ENCODE measurements around the gene MIOX. TPM values are rescaled to one million over a fixed set of nuclear protein-coding genes. Genes with fewer than 3 reads are reported as not detected.

MIOX gene
- polyA plus RNA-seq, 6 donors from 2014 or later: not detected

DNA sequence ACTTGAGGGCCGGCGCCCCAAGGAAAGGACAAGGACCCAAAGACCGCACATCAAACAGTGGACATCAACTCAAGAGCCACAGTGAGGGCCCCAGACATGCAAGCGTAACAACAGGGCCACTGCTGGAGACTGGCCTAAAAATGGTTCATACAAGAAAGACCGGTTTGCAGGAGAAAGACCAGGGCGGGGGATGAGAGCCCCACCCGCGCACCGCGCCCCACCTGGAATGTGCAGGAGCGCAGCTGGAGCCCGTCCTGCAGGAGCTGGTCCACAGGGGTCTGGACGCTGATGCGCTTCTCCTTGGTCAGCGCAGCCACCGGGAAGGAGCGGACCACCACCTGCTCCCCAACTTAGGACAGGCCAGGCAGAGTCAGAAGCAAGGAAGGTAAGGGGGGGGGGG lies 25.7 kb upstream of the MIOX start:
- ATAC-seq (ENCODE audit: low read depth in 2 of 2): no peak
- Mint-ChIP-seq H3K9me3 (no peaks in the 10 kb centered on the region), H3K27me3 (no peaks in the 10 kb centered on the region), H3K4me3 (no peak overlapping the region), H3K27ac (no peak overlapping the region), H3K4me1 (peaks cover 0 to 10% (median 0%) of the 10 kb centered on the region in 3 donors), H3K36me3 (peaks cover 0 to 20% of the 10 kb centered on the region in 2 donors)
- DNase-seq: no peak

DNA sequence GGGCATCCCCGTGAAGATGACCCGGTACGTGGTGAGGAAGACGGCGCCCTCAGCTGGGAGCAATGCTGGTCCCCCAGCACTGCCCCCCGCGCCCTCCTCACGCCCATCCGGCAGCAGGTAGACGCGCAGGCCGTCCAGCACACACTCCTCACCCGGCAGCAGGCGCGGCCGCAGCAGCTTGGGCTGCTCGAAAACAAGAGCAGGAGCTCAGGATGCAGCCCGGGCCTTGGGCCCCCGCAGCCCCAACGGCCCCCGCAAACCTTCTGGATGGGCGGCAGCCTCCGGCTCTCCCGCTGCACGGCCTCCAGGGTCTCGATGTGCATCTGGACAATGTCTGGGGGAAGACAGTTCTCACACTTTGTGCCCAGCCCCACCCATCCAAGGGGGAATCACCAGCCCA lies 25.1 kb upstream of the MIOX start:
- Mint-ChIP-seq H3K36me3 (peaks cover 0 to 26% of the 10 kb centered on the region in 2 donors), H3K4me3 (no peak overlapping the region), H3K9me3 (no peaks in the 10 kb centered on the region), H3K4me1 (peaks cover 0 to 15% (median 1%) of the 10 kb centered on the region in 3 donors), H3K27ac (no peak overlapping the region), H3K27me3 (no peaks in the 10 kb centered on the region)
- DNase-seq (no peak), ATAC-seq (ENCODE audit: low read depth in 2 of 2) (no peak)

DNA sequence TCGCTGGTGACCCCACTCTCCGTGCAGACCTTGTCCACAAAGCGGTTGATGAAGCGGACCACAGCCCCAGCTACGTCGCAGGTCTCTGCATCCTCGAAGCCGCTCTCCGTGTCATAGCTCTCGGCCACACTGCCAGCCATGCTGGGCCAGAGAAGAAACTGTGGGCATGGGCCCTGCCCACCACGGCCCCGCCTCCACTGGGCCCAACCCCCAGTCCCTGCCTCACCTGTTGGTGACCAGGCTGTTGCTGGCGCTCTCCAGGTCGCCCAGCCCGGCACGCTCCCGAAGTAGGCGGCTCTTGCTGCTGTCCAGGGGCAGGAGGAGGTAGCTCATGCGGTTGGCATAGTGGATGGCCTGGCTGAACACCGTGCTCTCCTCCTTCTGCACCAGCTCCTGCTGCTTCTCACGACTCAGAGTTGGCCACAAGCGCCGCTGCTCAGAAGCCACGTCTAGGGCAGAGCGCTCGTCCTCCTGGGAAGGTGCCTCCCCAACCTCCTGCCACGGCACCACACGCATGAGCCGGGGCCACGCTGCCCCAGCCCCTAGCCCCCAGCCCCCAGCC lies 24.6 kb upstream of the MIOX start:
- H3K27me3 Mint-ChIP-seq: no peaks in the 10 kb centered on the region
- H3K27ac Mint-ChIP-seq: peak overlapping the region in 1 of 6 donors; percentile 26
- DNase-seq (no peak), ATAC-seq (ENCODE audit: low read depth in 2 of 2) (no peak)
- H3K9me3 Mint-ChIP-seq: no peaks in the 10 kb centered on the region
- H3K4me1 Mint-ChIP-seq: peaks cover 4 to 20% (median 6%) of the 10 kb centered on the region in 3 donors
- H3K36me3 Mint-ChIP-seq: peaks cover 0 to 31% of the 10 kb centered on the region in 2 donors
- peak overlapping the region in 1 of 8 donors; percentile 63 for H3K4me3 Mint-ChIP-seq

DNA sequence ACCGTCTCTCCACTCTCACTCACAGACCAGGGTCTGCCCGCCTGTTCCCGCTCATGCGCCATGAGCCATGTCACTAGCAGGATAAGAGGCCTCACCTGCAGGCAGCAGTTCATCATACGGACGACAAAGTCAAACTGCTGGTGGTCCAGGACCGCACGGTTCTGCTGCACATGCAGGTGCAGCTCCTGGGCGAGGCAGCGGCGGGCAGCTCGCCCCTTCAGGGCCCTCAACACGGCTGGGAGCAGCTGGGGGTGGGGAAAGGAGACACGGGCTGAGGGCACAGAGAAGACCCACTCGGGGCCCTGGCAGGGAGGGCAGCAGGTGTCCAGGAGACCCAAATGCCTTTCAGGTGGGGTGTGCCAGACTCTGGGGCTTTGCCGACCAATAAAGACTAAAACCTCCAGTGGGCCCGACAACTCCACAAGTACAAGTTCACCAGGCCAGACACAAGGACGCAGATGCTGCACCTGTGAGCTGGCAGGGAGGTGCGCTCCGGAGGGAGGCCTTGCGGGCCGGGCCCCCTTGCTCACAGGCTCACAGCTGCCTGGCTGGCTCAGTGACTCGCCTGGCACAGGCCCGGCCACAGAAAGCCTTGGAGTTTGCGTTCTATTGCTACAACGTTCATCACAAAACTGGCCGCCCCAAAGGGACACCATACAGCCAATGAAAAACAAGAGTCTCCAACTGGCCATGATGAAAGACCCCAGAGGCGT lies 23.3 kb upstream of the MIOX start:
- Mint-ChIP-seq H3K36me3 (peaks cover 0 to 30% of the 10 kb centered on the region in 2 donors), H3K9me3 (no peaks in the 10 kb centered on the region)

DNA sequence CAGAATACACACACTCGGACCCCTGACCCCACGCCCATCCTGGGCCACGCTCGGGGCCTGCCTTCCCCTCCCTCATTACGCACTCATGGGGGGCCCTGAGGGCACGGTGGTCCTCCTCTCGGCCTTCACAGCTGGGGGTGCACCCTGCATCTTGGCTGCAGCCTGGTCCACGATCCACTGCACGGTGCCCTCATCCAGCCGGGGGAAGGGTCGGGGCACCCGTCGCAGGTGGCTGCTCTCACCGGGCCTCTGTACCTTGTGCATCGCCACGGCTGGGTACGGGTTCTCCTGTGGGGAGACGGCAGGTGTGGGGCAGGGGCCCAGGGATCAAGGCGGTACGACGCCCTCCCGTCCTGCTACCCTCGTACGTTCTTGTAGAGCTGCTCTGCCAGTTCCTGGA lies 22.2 kb upstream of the MIOX start:
- no peak overlapping the region for H3K4me3 Mint-ChIP-seq
- H3K27me3 Mint-ChIP-seq: no peaks in the 10 kb centered on the region
- DNase-seq (no peak), ATAC-seq (ENCODE audit: low read depth in 2 of 2) (no peak)
- H3K36me3 Mint-ChIP-seq: peaks cover 0 to 22% of the 10 kb centered on the region in 2 donors
- H3K9me3 Mint-ChIP-seq: no peaks in the 10 kb centered on the region
- H3K4me1 Mint-ChIP-seq: peaks cover 24 to 25% (median 24%) of the 10 kb centered on the region in 3 donors
- H3K27ac Mint-ChIP-seq: no peak overlapping the region

More for the DNA sequence above, 23.3 kb upstream of the MIOX start:
- H3K4me3 Mint-ChIP-seq: peak overlapping the region in 1 of 8 donors; percentile 15
- ATAC-seq (ENCODE audit: low read depth in 2 of 2) (no peak), DNase-seq (no peak)
- H3K27me3 Mint-ChIP-seq: no peaks in the 10 kb centered on the region
- peaks cover 13 to 17% (median 13%) of the 10 kb centered on the region in 3 donors for H3K4me1 Mint-ChIP-seq
- peak overlapping the region in 4 of 6 donors; percentile 34 to 82 (median 64) for H3K27ac Mint-ChIP-seq

DNA sequence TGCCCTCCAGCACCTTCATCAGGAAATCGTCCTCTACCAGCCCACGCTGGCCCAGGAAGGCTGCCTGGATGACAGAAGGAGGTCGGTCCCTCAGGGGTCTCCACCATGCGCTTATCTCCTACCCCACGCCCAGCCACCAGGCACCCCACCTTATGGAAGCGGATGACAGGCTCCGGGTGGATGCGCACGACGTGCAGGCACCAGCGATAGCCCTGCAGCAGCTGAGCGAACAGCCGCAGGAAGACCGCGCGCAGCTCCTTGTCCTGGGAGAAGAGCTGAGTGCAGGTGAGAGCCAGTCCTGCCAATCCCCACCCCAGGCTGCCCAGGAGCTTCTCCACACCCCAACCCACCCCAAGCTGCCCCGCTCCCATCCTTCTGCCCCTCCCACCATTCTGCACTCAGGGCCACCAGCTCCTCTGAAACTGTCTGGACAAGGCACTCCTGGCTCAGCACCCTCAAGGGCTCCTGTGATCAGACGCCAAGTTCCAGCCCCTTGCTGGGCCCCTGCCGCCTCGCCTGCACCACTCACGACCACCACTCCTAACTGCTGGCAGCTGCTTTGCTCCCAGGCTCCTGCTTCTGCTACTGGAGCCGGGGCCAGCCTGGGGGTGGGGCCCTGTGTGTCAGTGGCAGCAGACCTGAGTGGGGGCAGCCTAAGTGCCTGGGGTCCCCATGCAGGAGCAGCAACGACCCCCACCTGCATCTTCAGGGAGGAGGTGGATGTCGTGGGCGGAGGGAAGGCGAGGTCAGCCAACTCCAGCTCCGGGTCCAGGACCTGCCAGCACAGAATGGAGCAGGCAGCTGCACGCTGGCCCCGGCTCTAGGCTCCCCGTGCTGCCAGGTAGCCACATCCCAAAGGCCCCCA lies 21.4 kb upstream of the MIOX start:
- DNase-seq (no peak), ATAC-seq (ENCODE audit: low read depth in 2 of 2) (no peak)
- Mint-ChIP-seq H3K36me3 (peaks cover 0 to 22% of the 10 kb centered on the region in 2 donors), H3K27ac (peak overlapping the region in 2 of 6 donors; percentile 9 to 90), H3K9me3 (no peaks in the 10 kb centered on the region), H3K4me1 (peaks cover 32 to 33% (median 32%) of the 10 kb centered on the region in 3 donors), H3K4me3 (no peak overlapping the region), H3K27me3 (no peaks in the 10 kb centered on the region)

DNA sequence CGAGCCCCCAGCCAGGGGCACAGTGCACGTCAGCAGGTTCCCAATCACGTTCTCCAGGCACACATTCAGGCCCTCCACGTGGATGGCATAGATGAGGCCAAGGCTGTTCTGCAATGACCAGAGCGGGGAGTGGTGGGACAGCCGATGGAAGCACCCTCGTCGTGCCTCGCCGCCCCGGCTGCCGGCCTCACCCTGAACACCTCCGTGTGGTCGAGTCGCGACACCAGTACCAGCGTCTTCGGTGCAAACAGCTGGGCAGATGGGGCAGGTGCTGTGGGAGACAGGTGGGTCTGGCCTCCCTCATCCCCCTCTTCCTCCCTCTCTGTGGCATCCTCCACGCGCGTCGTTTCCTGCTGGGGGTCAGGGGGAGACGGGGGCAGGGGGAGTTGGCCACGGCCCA lies 19.3 kb upstream of the MIOX start:
- no peak overlapping the region for H3K4me3 Mint-ChIP-seq
- H3K9me3 Mint-ChIP-seq: no peaks in the 10 kb centered on the region
- no peaks in the 10 kb centered on the region for H3K27me3 Mint-ChIP-seq
- H3K36me3 Mint-ChIP-seq: peaks cover 0 to 22% of the 10 kb centered on the region in 2 donors
- DNase-seq: no peak
- peaks cover 45 to 53% (median 50%) of the 10 kb centered on the region in 3 donors for H3K4me1 Mint-ChIP-seq
- H3K27ac Mint-ChIP-seq: peak overlapping the region in 3 of 6 donors; percentile 36 to 90 (median 90)
- ATAC-seq (ENCODE audit: low read depth in 2 of 2): no peak

DNA sequence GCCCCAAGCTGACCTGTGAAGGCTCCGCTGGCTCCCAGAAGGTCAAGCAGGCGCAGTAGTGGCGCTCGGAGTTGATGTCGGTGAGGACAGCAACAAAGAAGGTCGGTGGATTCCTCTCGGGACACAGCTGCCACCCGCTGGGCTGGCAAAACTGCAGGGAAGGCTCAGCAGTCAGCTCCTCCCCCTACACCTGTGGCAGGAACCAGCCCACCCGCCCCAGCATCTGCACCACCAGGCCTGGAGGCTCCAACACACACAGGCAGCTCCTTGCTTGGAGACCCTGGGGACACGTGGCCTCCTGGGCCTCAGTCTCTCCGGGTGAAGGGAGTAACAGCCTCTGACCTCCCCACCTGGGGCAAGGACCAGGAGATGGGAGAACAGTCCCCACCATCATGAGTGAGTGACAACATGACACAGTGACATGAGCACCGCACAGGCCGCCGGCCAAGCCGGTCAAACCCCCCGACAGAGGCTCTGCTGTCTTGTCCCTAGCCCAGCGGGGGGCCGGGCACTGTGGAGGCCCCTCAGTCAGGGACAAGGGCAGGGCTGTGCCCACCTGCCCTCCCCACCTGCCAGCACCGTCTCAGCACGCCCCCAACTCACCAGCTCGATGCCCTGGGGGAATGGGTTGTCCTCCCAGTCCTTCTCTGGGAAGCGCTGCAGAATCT lies 18.8 kb upstream of the MIOX start:
- Mint-ChIP-seq H3K4me3 (peak overlapping the region in 2 of 8 donors; percentile 41 to 90), H3K27me3 (no peaks in the 10 kb centered on the region), H3K4me1 (peaks cover 49 to 59% (median 55%) of the 10 kb centered on the region in 3 donors), H3K9me3 (no peaks in the 10 kb centered on the region), H3K27ac (peak overlapping the region in 5 of 6 donors; percentile 22 to 97 (median 85)), H3K36me3 (peaks cover 0 to 20% of the 10 kb centered on the region in 2 donors)
- no peak for ATAC-seq (ENCODE audit: low read depth in 2 of 2)
- DNase-seq: no peak

DNA sequence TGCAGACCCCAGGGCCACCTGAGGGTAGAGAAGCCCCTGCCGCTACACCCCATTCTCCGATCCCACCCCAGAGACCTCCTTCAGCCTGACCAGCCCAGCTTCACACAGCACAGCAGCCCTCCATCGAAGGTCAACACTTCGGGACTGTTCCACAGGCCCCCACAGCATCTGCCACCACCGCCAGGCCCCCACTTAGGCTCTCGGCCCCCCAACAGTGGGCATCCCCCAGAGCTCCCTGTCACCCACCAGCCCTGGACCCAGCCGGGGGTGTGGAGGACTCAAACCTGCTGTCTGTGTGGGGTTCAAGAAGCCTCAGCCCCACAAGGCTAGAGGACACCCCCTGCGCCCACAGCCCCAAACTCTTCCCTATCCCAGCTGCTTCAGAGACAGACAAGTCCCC lies 18.0 kb upstream of the MIOX start:
- Mint-ChIP-seq H3K36me3 (peaks cover 0 to 14% of the 10 kb centered on the region in 2 donors), H3K27me3 (no peaks in the 10 kb centered on the region), H3K9me3 (no peaks in the 10 kb centered on the region), H3K27ac (peak overlapping the region; percentile 90 to 97 (median 94)), H3K4me1 (peaks cover 54 to 66% (median 62%) of the 10 kb centered on the region in 3 donors), H3K4me3 (peak overlapping the region; percentile 56 to 92 (median 89))
- ATAC-seq (ENCODE audit: low read depth in 2 of 2) (no peak), DNase-seq (no peak)

DNA sequence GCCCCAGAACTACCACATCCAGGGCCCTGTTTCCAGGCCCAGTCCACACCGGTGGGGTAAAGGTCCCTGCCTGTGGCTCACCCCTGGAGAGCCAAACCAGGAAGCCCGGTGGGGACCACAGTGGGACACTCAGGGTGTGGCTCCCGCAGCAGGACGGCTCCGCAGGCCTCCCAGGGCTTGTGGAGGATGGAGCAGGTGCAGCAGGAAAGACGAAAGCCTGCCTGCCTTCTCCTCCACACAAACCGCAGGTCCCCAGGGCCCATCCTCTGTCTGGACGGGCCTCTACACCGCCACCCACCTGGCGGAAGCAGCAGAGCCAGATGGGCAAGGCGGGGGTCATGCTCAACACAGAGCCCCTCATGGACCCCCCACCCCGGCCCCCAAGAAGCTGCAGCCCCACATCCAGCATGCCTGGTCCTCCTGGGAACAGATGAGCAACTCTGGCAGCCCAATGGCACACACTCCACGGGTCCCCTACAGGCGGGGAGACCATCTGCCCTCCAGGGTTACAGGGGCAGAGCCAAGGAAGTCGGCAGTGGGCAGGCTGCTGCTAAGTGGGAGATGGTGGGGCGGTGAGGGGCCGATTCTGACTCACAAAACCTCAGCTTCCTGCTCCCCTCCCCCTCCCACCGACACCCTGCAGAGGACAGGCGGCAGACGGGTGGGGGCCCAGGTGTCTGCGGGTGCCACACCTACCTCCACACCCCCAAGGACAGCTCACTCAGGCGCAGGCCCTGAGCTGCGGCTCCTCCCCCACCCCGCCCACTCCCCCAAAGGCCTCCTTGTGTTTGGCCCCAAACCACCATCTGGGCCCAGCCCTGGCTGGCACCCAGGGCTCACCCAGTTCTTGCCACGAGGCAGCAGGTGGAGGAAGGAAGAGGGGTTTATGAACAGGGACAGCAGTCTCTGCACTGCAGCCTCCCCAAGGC lies 17.0 kb upstream of the MIOX start:
- DNase-seq (peak; percentile 95), ATAC-seq (ENCODE audit: low read depth in 2 of 2) (peak; percentile 79 to 82)
- peak overlapping the region; percentile 69 to 92 (median 89) for H3K4me3 Mint-ChIP-seq
- peaks cover 0 to 2% (median 0%) of the 10 kb centered on the region in 7 donors for H3K9me3 Mint-ChIP-seq
- peaks cover 0 to 14% of the 10 kb centered on the region in 2 donors for H3K36me3 Mint-ChIP-seq
- peak overlapping the region; percentile 90 to 97 (median 96) for H3K27ac Mint-ChIP-seq
- H3K27me3 Mint-ChIP-seq: no peaks in the 10 kb centered on the region
- H3K4me1 Mint-ChIP-seq: peaks cover 60 to 72% (median 70%) of the 10 kb centered on the region in 3 donors

DNA sequence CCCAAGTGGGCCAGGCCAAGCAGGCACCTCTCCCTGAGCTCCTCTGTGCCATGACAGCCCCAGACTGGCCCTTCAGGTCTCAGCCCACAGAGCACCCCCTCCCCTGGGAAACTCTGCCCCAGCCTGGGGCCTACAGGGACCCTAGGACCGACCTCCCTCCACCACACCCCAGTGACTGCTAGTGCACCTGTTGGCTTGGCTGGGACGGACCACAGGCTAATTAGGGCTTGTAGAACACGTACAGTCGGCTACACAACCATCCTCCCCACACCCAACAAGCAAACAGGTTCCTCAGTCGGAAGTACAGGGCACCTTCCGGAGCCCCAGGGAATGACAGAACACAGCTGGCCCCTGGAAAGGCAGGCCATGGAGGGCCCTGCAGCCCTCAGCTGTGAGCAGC lies 16.2 kb upstream of the MIOX start:
- Mint-ChIP-seq H3K36me3 (peaks cover 0 to 14% of the 10 kb centered on the region in 2 donors), H3K9me3 (peaks cover 0 to 2% (median 0%) of the 10 kb centered on the region in 7 donors), H3K27me3 (no peaks in the 10 kb centered on the region), H3K4me1 (peaks cover 60 to 74% (median 70%) of the 10 kb centered on the region in 3 donors), H3K4me3 (peak overlapping the region; percentile 69 to 92 (median 89)), H3K27ac (peak overlapping the region; percentile 90 to 97 (median 96))
- no peak for ATAC-seq (ENCODE audit: low read depth in 2 of 2)
- DNase-seq: peak; percentile 38

Data from naive B cell (primary cell).